Prostate gland (tissue), 2 donors: ENCODE measurements around the gene FUT8.

ENCODE experiments used
- CTCF ChIP-seq, 4 experiments: fragments of 200-600 bp in 2 of 4; fragments of 450-650 bp in 2 of 4; sonication (generic) in 2 of 4; IDR thresholded peaks; 1 replicate in 3 of 4; 2 replicates in 1 of 4; pipeline ENCODE4 v1.5.1; 2016 to 2019; ENCODE audit warnings: antibody characterized with exemption in 4 of 4, mild to moderate bottlenecking in 2 of 4, moderate library complexity in 2 of 4
- POLR2A ChIP-seq: fragments of 450-650 bp; IDR thresholded peaks from one replicate; pipeline ENCODE4 v1.6.1; 2016; ENCODE audit warnings: antibody characterized with exemption, mild to moderate bottlenecking
- POLR2AphosphoS5 ChIP-seq: sonication (generic); formaldehyde crosslinking; IDR thresholded peaks from one replicate; pipeline ENCODE4 v1.6.1; 2017; ENCODE audit warnings: antibody characterized with exemption

DNA sequence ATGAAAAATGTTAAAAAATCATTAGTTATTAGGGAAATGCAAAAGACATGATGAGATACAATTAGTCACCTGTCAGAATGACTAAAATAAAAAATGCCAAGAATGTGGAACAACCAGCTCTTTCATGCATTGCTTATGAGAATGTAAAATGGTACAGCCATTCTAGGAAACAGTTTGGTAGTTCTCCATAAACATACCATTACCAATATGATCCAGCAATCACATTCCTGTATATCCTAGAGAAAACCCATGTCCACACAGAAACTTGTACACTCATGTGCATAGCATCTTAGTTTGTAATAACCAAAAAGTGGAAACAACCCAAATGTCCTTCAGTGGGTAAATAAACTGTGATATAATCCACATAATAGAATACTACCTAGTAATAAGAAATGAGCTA, 245.7 kb downstream of the FUT8 start:
- TF ChIP-seq CTCF (IDR thresholded peaks at IDR 0.05), result no peak
- TF ChIP-seq POLR2AphosphoS5, result no peak
- no peak for TF ChIP-seq POLR2A
